ENCODE measurements around the gene ZNF821. TPM values are rescaled to one million over a fixed set of nuclear protein-coding genes. Genes with fewer than 3 reads are reported as not detected.
A peak's percentile ranks its signal among the peaks of the same experiment; 100 is the strongest.
"Not testable (repeated sequence)": the region's sequence is repeated elsewhere in the genome, so short reads cannot be mapped to it uniquely, and the experiment has no call there.

ZNF821 gene
- total and polyA plus RNA-seq, 8 donors, result 3.0 to 12.6 (median 4.0) TPM

- 89 to 92% methylated on average over 4 to 5 of the region's 5 CpGs for WGBS, 2 donors
- ATAC-seq (no peak), DNase-seq (no peak), FAIRE-seq (no peak)
- Histone ChIP-seq H3K36me3 (no peaks in the 10 kb centered on the region), H3K27ac (no peak overlapping the region), H3K9me3 (no peaks in the 10 kb centered on the region), H3K4me3 (no peak overlapping the region), H3K27me3 (no peaks in the 10 kb centered on the region), H3K4me1 (peaks cover 5 to 13% (median 7%) of the 10 kb centered on the region in 3 donors)
- intact Hi-C loops (cut with DNase I), result no loop called here
- TF ChIP-seq CTCF (IDR thresholded peaks at IDR 0.05), result no peak
Measured at GRCh38 chr16:71811261-71811803, 72.7 kb downstream of the ZNF821 start.

GRCh38 chr16:71810155-71810530 lies 73.8 kb downstream of the ZNF821 start:
- ATAC-seq; H3K36me3 ChIP-seq; intact Hi-C loops (cut with DNase I); DNase-seq; H3K27me3 ChIP-seq; H3K9me3 ChIP-seq; FAIRE-seq: not testable (repeated sequence)
- peaks cover 9 to 24% (median 9%) of the 10 kb centered on the region in 3 donors for H3K4me1 ChIP-seq
- H3K27ac ChIP-seq, result peak overlapping the region; percentile 97 to 99 (median 97)
- H3K4me3 ChIP-seq, result peak overlapping the region in 1 of 4 donors; percentile 98
- WGBS, 2 donors, result 83 to 86% methylated on average over 11 of the region's 11 CpGs

Other genes with a start within 250 kb of the ZNF821 start
- 1 to 10 TPM; 2.0 to 4.6 (median 3.1) TPM for gene PHLPP2, start 159.5 kb downstream of the ZNF821 start, total RNA-seq
- 1 to 10 TPM; 1.3 to 2.3 TPM for gene PHLPP2, start 159.5 kb downstream of the ZNF821 start, polyA plus RNA-seq
- 10 to 100 TPM; 31.6 to 50.8 (median 39.8) TPM for gene AP1G1, start 75.3 kb downstream of the ZNF821 start, total RNA-seq
- gene AP1G1, start 75.3 kb downstream of the ZNF821 start, polyA plus RNA-seq, result 10 to 100 TPM; 15.3 to 27.6 TPM
- gene ATXN1L, start 38.2 kb downstream of the ZNF821 start, total RNA-seq, result 10 to 100 TPM; 10.2 to 17.4 (median 12.4) TPM
- 1 to 10 TPM; 5.5 to 6.2 TPM for gene ATXN1L, start 38.2 kb downstream of the ZNF821 start, polyA plus RNA-seq
- 100 to 1,000 TPM in 1 of 6 donors, 10 to 100 TPM in 5; 56.1 to 115 (median 69.4) TPM for gene IST1, start 11.3 kb upstream of the ZNF821 start, total RNA-seq
- 100 to 1,000 TPM in 1 of 2 donors, 10 to 100 TPM in 1; 57.1 to 121 TPM for gene IST1, start 11.3 kb upstream of the ZNF821 start, polyA plus RNA-seq
- gene PKD1L3, start 116.2 kb upstream of the ZNF821 start, total RNA-seq, result under 1 TPM in 3 of 6 donors, not detected in 3; 0.03 to 0.06 (median 0.03) TPM
- under 1 TPM in 1 of 2 donors, not detected in 1; 0.08 TPM for gene PKD1L3, start 116.2 kb upstream of the ZNF821 start, polyA plus RNA-seq
- gene DHODH, start 124.6 kb upstream of the ZNF821 start, total RNA-seq, result 1 to 10 TPM; 2.2 to 5.2 (median 4.0) TPM
- gene DHODH, start 124.6 kb upstream of the ZNF821 start, polyA plus RNA-seq, result 1 to 10 TPM; 4.2 to 4.6 TPM
- 10 to 100 TPM in 1 of 6 donors, 1 to 10 TPM in 2, under 1 TPM in 3; 0.08 to 22.5 (median 0.92) TPM for gene HP, start 170.3 kb upstream of the ZNF821 start, total RNA-seq
- gene HP, start 170.3 kb upstream of the ZNF821 start, polyA plus RNA-seq, result 10 to 100 TPM in 1 of 2 donors, 1 to 10 TPM in 1; 1.5 to 43.5 TPM
- not detected for gene HPR, start 179.0 kb upstream of the ZNF821 start, total RNA-seq
- 1 to 10 TPM in 1 of 2 donors, under 1 TPM in 1; 0.85 to 1.2 TPM for gene HPR, start 179.0 kb upstream of the ZNF821 start, polyA plus RNA-seq
- 1 to 10 TPM; 5.3 to 9.6 (median 6.9) TPM for gene TXNL4B, start 209.4 kb upstream of the ZNF821 start, total RNA-seq
- 1 to 10 TPM; 5.7 to 7.2 TPM for gene TXNL4B, start 209.4 kb upstream of the ZNF821 start, polyA plus RNA-seq
- gene DHX38, start 209.7 kb upstream of the ZNF821 start, total RNA-seq, result 10 to 100 TPM; 16.3 to 31.6 (median 22.6) TPM
- gene DHX38, start 209.7 kb upstream of the ZNF821 start, polyA plus RNA-seq, result 10 to 100 TPM; 63.1 to 68.2 TPM